HG03159 (cell line): Measurements from ENCODE around the gene USH2A.

ENCODE experiments used
- ATAC-seq: cut with Tn5 transposase; IDR thresholded peaks from one replicate; pipeline ENCODE4 v1.9.1; 2021; ENCODE audit warnings: mild to moderate bottlenecking, moderate library complexity; ENCODE audit not compliant: unreplicated experiment

The USH2A gene

DNA sequence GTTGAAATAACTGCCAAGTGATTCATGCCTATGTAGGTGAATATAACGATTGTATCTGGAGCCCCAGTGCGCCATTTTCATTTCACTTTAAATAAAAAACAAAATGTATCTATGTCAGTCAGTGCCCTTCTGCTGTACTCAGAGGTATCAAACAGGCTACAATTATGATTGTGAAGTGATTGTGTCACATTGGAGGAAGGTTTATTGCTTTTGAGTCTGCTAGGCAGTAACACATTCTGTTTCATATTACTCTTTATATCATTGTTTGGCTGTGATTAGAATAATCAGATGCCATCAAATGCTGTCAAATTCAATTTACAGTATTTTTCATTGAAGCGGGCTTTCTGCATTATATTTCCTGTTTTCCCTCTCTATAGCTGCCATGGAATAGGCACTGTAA lies 684.2 kb downstream of the USH2A start:
- no peak for ATAC-seq

DNA sequence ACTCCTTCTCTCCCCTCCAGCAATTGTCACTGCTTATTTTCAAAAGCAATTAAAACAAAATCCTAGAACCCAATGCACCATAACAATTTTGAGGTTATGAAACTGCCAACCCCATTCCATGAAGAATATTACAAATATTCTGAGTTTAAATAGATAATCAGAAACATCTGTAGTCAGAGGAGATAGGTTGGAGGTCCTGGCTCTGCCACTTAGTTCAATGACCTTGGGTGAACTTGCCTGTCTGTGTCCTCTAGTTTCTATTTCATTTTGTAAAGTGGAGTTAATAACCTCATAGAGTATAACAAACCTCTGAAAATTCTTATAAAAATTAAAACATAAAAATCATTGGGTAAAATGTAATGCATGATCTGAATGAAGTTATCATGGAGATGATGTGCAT lies 691.5 kb downstream of the USH2A start:
- ATAC-seq, result no peak

DNA sequence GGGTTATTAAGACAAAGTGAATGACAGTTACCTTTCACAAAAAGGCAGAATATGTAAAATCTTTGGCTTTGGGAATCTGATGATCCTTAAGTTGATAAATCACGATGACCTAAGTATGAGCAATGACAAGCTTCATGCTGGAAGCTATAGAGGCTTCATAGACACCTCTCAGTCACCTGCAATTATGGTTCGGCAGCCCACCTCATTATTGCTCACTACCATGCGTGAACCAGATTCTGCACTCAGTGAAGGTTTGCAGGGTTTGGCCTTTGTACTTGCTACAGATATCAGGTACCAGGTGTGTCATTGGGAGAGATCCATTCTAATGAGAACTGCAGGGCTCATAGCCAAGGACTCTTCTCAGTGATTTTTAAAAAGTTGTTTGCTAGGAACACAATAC lies 692.6 kb downstream of the USH2A start:
- ATAC-seq, result no peak

DNA sequence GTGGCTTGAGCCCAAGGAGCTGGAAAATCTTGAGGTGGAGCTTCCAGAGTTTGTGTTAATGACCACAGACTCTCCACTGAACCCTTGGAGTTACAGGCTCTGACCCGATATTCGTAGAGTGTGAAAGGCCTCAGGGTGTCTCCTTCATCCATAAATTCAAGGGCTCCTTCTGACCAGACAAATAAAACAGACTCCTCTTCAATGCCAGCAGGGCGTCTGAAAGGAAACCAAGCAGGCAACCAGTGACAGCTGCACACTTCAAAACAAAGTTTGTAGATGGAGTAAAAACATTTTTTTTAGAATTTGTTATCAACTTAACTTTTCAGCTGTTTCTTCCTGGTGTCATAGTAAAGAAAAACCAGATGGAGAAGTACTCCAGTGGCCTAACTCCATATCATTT lies 695.1 kb downstream of the USH2A start:
- ATAC-seq, result no peak

DNA sequence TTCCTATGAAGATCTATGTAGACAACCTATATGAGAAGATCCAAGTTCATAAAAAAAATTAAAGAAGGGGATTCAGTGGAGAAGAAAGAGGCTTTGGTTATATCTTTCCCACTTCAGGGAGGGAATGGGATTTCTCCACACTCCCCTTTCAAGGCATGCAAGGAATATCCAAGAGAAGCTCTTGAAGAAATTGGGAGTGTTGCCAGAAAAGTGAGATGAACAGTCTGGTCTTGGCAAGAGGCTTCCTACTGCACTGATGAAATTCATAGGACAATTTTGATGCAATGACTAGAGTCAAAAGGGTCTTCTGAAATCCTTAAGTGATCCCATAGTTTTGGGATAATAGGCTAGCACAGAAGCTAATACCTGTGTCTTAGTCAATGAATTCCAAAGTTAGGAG lies 703.1 kb downstream of the USH2A start:
- ATAC-seq, result no peak

DNA sequence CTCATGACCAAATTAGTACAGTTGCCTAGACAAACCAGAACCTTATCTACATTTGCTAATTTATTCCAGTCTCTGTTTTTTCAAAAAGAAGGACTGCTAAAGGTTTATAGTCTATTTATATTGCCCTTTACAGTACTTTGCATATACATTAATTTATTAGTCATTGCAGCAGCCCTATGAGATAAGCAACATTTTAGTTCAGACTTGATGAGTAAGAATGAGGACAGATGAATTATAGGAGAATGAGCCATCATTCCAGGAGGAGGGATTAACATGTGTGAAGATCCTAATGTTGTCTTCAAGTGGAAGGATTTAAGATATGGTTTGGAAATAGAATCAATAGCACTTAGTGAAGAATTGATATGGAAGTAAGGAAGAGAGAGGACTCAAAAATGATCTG lies 703.7 kb downstream of the USH2A start:
- ATAC-seq, result no peak

DNA sequence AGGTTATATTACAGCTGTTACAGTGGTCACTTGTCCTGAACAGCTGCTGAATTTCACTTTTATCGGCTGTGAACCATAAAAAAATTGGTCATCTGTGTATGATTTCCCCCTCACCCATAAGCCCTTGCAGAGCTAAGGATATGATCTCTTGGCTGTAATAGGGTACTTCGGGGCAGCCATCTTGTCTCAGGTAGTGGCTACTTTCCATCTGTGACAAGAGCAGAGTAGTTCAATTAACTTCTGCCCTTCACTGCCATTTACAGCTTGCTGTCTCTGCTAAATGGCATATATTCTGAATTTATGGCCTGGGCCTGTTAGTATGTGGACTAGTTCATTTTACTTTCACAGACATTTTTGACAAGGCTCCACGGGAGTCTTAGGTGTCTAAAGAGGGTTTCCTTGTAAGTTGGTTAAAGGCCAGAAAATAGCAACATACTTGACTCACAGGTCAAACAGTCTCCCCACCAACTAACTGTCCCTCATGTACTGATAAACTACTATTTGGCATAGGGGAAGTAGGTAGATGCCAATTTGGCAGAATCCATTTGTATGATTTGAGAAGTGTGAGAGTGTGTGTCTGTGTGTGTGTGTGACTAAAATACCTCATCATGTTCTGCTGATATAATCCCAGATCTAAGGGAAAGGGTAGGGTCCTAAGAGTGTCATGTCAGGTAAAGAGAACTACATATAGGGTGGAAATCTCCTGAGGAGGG lies 704.5 kb downstream of the USH2A start:
- ATAC-seq, result no peak

DNA sequence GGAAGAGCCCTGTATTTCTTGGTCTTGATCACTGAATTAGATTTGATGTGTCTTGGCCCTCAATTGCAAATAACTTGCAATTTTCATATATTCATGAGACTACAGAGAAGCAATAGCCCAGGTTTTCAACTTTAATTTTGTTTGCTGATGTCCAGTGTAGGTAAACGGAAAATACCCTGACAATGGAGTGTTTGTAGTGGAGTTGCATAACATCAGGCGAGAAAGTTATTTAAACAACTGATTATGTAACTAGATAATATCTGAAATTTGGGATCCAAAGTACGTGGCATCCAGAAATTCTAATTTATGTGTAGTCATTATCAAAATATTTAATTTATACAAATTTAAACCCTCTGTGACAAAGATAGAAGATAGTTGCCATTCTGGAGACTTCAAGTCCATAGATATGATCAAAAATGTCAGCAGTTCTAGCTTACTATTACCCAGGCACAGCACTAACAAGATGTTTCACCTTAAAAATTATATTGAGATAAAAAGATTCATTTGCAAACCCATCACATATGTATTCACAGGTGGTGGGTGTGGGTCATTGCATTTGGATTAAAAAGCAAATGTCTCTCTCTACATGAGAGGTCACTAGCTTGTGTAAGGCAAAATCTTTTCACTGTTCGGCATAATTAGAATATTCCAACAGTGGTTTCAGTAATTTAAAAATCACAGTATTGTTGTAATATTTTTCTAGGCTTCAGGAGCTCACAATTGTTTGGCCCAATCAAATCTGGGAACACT lies 705.4 kb downstream of the USH2A start:
- no peak for ATAC-seq

DNA sequence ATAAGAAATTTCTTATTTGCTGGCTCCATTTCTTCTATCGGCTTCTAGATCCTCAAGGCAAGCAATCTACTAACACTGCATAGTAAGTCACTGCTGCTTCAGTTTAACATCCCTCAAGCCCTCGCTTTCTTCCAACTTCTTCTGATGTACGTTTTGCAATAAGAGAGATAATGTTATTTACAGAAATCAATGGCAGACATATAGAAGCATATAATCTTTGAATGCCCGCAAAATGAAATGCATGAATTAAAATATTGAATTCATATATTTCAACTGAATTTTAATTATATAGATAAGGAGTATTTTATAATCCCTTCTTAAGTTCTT lies 712.4 kb downstream of the USH2A start:
- ATAC-seq, result no peak

DNA sequence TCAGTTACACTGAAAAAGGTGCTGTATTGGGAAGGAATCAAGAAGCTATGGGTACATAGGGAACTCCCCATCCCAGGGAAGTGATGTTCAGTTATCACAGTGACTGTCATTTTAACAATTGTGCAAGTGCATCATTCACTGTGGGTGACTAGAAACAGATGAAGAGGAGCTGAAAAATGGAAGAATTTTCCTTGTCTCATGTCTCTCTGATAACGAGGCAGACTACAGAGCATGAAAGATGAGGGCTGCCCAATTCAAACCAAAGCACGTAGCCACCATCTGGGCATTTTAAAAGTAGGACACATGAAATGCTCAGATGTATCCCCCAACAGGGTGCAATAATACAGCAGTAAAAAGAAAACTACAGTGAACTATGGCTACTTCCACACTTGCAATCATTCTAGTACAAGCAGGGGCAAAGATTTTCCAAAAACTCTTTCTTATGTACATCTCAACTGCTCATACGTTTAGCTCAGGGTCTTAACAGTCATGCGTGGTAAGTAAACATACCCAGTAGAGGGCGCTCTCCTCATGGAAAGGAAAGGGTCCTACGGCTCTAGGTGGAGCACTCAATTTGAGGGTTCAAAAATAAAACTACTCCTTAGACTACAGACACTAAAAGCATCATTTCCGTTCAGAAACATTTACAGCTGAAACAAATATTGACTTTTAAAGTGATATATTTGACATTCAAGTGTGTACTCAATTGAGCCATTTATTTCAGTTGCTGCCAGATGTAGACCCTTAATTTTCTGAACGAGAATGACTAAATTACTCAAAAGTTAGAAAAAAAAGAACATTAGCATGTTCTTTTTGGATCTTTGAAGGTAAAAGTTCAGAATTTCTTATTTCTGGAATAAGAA lies 713.0 kb downstream of the USH2A start:
- ATAC-seq, result peak; percentile 95

DNA sequence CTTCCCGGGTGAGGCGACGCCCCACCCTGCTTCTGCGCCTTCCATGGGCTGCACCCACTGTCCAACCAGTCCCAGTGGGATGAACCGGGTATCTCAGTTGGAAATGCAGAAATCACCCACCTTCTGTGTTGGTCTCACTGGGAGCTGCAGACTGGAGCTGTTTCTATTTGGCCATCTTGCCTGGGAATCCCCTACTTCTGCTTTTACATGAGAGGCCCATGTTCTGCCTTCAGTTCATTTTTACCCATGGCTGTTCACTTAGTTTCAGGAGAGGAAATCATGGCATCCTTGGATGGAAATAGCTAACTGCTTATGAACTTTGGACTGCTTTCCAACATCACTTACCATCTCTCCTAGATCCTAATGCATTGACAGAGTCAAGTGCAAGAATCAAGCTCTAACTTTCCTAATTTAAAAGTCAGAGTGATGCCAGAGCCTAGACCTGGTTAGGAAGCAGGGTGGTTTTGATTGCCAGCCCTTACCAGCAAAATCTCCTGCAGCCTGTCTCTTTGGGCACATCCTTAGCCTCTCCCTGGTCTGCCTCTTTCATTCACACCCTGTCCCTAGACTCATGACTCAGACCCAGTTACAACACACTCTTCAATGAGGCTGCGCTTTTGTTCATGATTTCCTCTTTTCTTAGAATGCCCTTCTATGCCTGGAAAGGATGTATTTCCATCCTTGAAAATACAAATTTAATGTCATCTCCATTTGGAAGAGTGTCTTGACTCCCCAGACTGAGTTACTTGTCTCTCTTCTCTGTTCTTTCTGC lies 719.0 kb downstream of the USH2A start:
- ATAC-seq, result peak; percentile 52

DNA sequence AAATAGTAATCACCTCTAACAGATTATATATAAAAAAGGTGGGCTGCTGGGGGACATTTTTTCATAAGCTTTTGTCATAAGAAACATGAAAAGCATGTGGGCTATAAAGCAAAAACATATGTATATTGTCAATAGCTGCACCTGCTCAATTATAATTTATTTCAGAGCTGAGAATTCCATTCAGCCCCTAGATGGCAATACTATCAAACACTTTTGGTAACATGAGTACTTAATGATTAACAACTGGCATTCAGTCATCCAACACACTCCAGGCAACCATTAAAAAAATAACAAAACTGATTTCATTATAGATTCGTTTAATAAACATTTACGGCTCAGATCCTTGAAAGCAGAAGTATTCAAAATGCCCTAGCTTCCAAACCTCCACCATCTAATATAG lies 741.0 kb downstream of the USH2A start:
- ATAC-seq, result no peak

DNA sequence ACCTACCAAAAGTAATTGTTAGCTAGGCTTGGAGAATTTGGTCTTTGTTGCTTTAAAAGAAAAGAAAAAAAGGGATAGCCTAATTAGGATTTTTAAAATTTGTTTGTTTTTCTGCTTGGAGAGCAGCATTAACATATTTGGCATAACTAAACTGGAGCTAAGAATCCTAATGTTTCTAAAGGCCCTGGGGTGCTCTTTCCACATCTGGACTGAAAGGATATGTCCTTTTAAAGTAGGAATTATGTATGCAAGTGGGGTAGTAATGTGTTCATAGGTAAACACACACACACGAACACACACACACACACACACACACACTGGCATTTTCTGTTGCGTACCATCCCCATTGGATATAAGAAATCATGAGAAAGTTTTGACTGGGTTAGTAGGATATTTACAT lies 742.2 kb downstream of the USH2A start:
- no peak for ATAC-seq

DNA sequence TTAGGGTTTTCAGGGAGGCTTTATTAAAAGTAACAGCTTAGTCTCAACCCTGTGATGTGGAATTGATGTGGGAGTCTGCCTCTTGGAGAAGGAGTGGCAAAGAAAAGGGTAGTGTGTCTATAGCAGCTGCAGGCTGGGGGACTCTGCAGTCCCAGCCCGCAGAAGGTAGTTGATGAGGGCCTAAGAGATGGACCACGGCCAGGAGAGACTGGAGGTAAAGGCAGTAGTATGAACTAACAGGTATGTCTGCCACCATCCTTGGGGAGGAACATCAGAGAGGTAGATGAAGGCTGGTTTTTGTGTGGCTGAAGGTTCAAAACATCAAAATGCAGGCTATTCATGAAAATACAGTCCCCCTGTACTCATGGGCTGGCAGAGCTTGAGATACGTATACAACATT lies 744.0 kb downstream of the USH2A start:
- no peak for ATAC-seq

DNA sequence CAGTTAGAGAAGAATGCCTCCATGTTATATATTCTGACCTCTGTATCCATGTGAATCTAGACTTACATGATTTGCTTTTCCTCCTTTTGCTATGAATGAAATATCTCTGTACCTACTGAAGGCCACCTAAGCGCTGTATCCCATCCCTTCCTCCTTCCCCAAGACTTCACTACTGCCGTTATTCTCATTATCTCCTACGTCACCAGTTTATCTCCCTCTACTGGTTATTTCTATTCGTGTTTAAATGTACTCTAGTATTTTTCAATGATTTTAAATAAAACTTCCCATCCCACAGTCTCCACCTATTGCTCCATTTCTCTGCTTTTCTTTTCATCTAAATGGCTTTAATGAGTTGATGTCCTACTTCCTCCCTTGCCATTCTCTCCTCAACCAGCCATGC lies 746.1 kb downstream of the USH2A start:
- ATAC-seq, result no peak

DNA sequence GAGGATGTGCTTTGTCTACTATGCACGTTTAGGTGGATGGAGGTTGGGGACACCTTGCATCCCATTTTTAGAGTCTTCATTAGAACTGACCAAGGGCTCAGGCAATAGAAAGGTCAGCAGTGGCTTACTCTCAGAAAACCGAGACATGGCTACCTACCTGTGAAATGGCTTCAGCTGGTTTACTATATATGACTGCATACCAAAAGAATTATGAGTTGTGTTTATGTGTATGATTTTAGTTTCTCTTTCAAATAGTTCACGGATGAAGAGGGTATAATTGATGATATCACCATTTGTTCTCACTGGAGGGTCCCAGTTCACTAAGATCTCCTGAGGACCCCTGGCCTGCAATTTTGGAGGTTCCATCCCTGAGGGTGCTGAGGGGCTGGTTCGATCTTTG lies 749.3 kb downstream of the USH2A start:
- no peak for ATAC-seq

DNA sequence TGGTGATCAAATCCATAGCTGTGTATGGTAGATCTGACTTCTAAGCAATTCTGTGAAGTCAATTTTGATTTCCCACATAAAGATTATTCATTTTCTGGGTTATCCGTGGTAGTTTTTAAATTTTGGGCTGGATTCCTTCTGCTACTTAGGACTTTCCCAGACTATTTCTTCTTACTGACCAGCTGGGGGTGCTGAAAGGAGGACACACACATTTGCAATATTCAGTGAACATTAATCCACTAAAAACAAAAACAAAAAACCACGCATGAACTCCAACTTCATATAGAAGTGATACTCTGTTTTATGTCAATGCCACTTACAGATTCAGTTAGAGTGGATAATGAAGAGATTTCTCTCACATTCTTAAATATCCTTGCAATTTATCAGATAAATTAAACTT lies 750.8 kb downstream of the USH2A start:
- ATAC-seq, result no peak

DNA sequence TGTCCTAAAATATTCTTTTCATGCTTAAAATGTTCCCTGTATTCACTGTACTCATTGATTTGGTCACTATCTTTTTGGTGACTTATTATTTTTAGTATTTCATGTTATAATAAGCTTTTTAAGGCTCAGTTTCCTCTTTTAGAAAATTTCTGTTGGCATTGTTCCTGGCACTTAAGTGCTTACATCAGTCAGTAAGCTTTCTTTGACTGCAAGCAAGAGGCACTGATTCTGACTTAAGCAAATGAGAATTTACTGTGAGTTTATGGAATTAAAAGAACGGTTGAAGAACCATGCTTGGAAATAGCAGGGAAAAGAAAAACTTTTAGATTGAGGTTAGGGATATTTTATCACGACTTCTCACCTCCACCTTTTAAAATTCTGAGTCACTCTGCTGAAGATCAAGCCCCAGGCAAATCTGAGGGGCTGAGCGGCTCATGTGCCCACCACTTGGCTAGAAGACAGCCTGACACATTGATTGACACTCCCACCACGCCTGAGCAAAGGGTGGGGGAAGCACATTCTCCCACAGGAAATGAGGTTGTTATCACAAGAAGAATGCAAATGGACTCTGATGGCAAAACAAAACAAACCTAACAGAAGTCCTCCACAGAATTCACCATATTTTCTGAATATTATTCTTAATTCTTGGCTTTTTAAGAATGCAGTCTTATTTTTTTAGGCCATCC lies 753.3 kb downstream of the USH2A start:
- ATAC-seq, result no peak

DNA sequence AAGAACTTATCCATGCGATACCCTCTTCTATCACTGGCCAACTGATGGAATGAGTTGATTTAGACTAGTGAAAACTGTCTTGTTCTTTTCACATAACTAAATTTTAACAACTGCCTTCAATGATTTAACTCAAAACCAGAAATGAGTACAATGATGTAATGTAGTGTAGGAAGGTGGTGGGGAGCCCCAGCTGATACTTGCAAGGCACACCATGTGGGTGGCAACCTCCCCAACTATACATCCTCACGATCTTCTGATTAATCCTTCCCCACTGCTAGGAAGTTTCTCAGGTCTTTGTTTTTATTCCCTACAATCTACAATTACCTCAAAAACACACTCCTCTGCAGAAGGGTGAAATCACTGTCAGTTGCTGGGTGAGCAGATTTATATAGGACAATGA lies 755.5 kb downstream of the USH2A start:
- ATAC-seq, result no peak

DNA sequence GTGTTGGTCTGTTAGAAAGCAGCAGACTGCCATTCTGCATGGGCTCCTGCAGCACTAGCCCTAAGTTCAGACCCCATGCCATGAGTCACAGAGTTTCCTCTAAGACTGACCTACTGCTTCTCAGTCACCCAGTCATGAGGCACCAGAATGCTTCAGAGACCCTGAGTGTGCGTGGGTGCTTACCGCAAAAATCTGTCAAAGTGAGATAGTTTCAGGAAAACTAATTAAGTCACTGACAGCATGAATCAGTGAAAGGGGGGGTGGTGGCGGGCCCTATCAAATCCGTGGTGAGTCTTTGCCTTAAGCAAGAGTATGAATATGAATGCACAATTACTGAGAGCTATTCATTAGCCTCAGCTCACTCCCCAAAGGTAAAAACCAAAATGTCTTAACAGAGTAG lies 758.0 kb downstream of the USH2A start:
- ATAC-seq, result no peak

DNA sequence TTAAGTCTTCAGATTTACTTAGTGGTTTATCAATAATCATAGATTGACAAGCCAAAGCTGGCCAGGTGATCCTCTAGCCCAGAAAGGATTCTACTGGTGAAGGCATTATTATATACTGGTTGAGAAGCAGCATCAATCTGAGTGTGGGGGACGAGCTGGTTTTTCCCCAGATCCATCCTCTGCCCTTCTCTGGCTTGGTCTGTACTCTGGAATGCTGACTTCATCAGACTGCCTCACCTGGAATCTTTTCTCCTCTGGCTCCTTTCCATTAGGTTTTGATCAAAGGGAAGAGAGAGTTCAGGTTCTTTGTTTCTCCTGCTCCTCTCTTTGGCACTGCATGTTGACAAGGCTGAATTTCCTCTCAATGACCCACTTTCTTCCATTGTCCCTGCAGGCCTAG lies 762.2 kb downstream of the USH2A start:
- no peak for ATAC-seq
